Activated naive CD8-positive, alpha-beta T cell treated with anti-CD3 and anti-CD28 coated beads, Interleukin-2, amount 10 ng/mL, durations not matched to agents 7 days and 5 days (primary cell): ENCODE results near the gene UST. TPM values are rescaled to one million over a fixed set of nuclear protein-coding genes. Genes with fewer than 3 reads are reported as not detected.
"Not testable (repeated sequence)": the region's sequence is repeated elsewhere in the genome, so short reads cannot be mapped to it uniquely, and the experiment has no call there.

Experiments used
- ATAC-seq: fragments of 150-1000 bp; cut with Tn5 transposase; one replicate; pipeline ENCODE4 v1.10.0; 2021; ENCODE audit warnings: low read depth, moderate library complexity
- POLR2A ChIA-PET: fragments of 350-600 bp; sonication (Branson Sonifier 250); formaldehyde crosslinking; loops from one replicate; lab custom pipeline; 2021; ENCODE audit warnings: antibody characterized with exemption; lab: Charles Lee
- DNase-seq: peaks from one replicate; pipeline ENCODE4 v3.0.0; 2021
- H3K27ac Mint-ChIP-seq: one replicate; pipeline ENCODE4 v1.8.0; 2022; ENCODE audit warnings: mild to moderate bottlenecking, mixed read lengths
- H3K27me3 Mint-ChIP-seq: one replicate; pipeline ENCODE4 v1.8.0; 2022; ENCODE audit warnings: mild to moderate bottlenecking, moderate library complexity, mixed read lengths
- H3K36me3 Mint-ChIP-seq: one replicate; pipeline ENCODE4 v1.8.0; 2021; ENCODE audit warnings: mild to moderate bottlenecking, mixed read lengths
- H3K4me1 Mint-ChIP-seq: one replicate; pipeline ENCODE4 v1.8.0; 2021; ENCODE audit warnings: mixed read lengths
- H3K4me3 Mint-ChIP-seq: one replicate; pipeline ENCODE4 v1.8.0; 2022; ENCODE audit warnings: mild to moderate bottlenecking, moderate library complexity, mixed read lengths
- H3K9me3 Mint-ChIP-seq: one replicate; pipeline ENCODE4 v1.8.0; 2021; ENCODE audit warnings: mixed read lengths
- total RNA-seq, 2 experiments: library from RNA; stranded (reverse); gene quantifications; one replicate each; pipeline ENCODE4 v1.2.3, GENCODE V29; 2021

The UST gene
- total RNA-seq, 2 experiments from 2014 or later, result 2.9 to 3.1 TPM

- Mint-ChIP-seq H3K4me1 (peaks cover 35% of the 10 kb centered on the region), H3K27me3 (peaks cover 2% of the 10 kb centered on the region), H3K27ac (no peak overlapping the region), H3K4me3 (no peak overlapping the region), H3K9me3 (peaks cover 2% of the 10 kb centered on the region), H3K36me3 (peaks cover 2% of the 10 kb centered on the region)
- POLR2A ChIA-PET, result no interaction called here
- ATAC-seq, result no peak
- no peak for DNase-seq
These were observed 290.3 kb downstream of the UST start for GRCh38 chr6:149037051-149037671.

- H3K27ac Mint-ChIP-seq, H3K27me3 Mint-ChIP-seq, DNase-seq, ATAC-seq, POLR2A ChIA-PET, H3K4me3 Mint-ChIP-seq, H3K9me3 Mint-ChIP-seq, H3K36me3 Mint-ChIP-seq: not testable (repeated sequence)
- peaks cover 21% of the 10 kb centered on the region for H3K4me1 Mint-ChIP-seq
These were observed 292.2 kb downstream of the UST start for GRCh38 chr6:149039025-149039424.

DNA sequence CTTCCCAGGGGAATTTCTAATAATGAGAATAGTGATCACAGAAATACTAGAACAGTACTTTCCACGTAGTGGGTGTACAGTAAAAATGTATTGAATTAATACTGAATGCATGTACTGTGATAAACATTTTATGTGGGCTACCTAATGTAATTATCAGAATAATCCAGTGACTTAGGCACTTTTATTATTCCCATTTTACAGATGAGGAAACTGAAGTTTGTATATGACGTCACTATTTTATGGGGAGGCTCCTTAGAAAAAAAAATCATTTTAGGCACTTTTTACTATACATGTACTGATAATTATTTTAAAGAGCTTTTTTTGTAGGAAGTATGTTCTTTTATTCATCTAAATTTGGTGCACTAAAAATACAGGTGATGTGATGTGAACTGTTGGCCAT lies 295.1 kb downstream of the UST start:
- H3K27me3 Mint-ChIP-seq, result no peaks in the 10 kb centered on the region
- H3K9me3 Mint-ChIP-seq, result peaks cover 2% of the 10 kb centered on the region
- DNase-seq (no peak), ATAC-seq (no peak)
- H3K27ac Mint-ChIP-seq, result no peak overlapping the region
- peaks cover 3% of the 10 kb centered on the region for H3K36me3 Mint-ChIP-seq
- POLR2A ChIA-PET, result interaction anchor here (1.4 kb wide), 1 partner anchor 12 kb away, joined by 3 read pairs; no protein-coding TSS in a partner anchor
- H3K4me1 Mint-ChIP-seq, result peaks cover 40% of the 10 kb centered on the region
- H3K4me3 Mint-ChIP-seq, result no peak overlapping the region

GRCh38 chr6:149043476-149044130 lies 296.8 kb downstream of the UST start:
- Mint-ChIP-seq H3K36me3 (peaks cover 2% of the 10 kb centered on the region), H3K4me3 (no peak overlapping the region), H3K4me1 (peaks cover 42% of the 10 kb centered on the region), H3K27me3 (no peaks in the 10 kb centered on the region), H3K27ac (no peak overlapping the region), H3K9me3 (no peaks in the 10 kb centered on the region)
- POLR2A ChIA-PET, result interaction anchor here (1.0 kb wide), 1 partner anchor 23 kb away, joined by 3 read pairs; no protein-coding TSS in a partner anchor
- ATAC-seq (no peak), DNase-seq (no peak)

DNA sequence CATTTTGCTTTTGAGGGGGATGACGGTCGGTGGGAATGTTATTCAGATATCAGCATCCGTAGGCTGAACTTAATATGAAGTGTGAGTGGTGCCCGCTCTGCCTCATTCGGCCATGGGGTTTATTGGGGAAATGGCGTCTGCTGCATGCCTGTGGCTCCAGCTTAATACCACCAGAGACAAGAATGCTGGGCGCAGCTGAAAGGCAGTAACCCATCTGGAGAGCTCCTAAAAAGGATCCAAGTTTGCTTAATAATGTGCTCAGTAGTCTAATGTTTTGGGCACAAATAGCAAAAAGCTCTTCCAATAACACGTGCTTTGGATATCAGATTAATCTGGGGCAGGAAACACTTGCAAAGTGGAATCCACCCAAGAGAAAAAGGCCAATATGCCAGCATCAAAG lies 297.7 kb downstream of the UST start:
- no peak for DNase-seq
- Mint-ChIP-seq H3K4me3 (no peak overlapping the region), H3K27ac (no peak overlapping the region), H3K36me3 (peaks cover 2% of the 10 kb centered on the region), H3K27me3 (no peaks in the 10 kb centered on the region), H3K4me1 (peaks cover 35% of the 10 kb centered on the region), H3K9me3 (no peaks in the 10 kb centered on the region)
- no peak for ATAC-seq
- POLR2A ChIA-PET, result interaction anchor here (1.0 kb wide), 1 partner anchor 22 kb away, joined by 3 read pairs; no protein-coding TSS in a partner anchor

GRCh38 chr6:149045404-149045803 lies 298.6 kb downstream of the UST start:
- H3K27me3 Mint-ChIP-seq, result no peaks in the 10 kb centered on the region
- ATAC-seq (peak; percentile 80), DNase-seq (no peak)
- POLR2A ChIA-PET, result interaction anchor here (1.7 kb wide), 1 partner anchor 15 kb away, joined by 6 read pairs; no protein-coding TSS in a partner anchor
- H3K4me1 Mint-ChIP-seq, result peaks cover 37% of the 10 kb centered on the region
- no peaks in the 10 kb centered on the region for H3K9me3 Mint-ChIP-seq
- peaks cover 2% of the 10 kb centered on the region for H3K36me3 Mint-ChIP-seq
- H3K4me3 Mint-ChIP-seq, result no peak overlapping the region
- H3K27ac Mint-ChIP-seq, result no peak overlapping the region

DNA sequence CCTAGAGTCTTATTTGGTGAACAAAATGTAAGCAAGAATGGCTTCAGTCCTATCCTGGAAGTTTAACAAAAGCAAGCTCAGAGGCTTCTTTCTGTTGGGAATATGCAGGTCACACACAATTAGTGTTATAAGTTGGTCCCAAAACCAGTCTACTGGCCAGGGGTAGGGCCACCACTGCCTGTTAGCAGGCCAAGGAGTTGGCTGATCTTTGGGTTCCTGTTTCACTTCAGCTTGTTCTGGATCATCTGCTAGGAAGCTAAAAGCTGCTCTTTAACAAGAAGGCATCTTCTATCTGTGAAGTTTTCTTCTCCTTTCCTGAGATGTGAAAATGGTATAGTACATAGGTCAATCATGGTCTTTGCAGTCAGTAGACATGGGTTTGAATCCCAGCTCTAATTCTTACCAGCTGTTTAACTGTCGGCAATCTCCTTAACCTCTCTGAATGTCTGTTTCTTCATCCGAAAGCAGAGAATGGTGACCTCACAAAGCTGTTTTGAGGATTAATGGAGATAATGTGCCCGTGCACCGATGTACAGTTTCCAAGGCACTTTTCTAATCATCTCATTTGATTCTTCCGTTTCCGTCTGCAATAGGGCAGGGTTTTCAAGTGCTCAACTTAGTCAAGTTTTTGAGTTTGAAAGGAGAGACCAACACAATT lies 299.5 kb downstream of the UST start:
- no peaks in the 10 kb centered on the region for H3K9me3 Mint-ChIP-seq
- POLR2A ChIA-PET, result interaction anchor here (1.2 to 1.7 kb wide), 2 partner anchors 10 to 14 kb away, joined by 4 to 6 read pairs; no protein-coding TSS in a partner anchor
- DNase-seq (no peak), ATAC-seq (no peak)
- peaks cover 37% of the 10 kb centered on the region for H3K4me1 Mint-ChIP-seq
- peak overlapping the region; percentile 66 for H3K27ac Mint-ChIP-seq
- peaks cover 2% of the 10 kb centered on the region for H3K36me3 Mint-ChIP-seq
- no peaks in the 10 kb centered on the region for H3K27me3 Mint-ChIP-seq
- H3K4me3 Mint-ChIP-seq, result peak overlapping the region; percentile 55

GRCh38 chr6:149046822-149047246 lies 300.0 kb downstream of the UST start:
- POLR2A ChIA-PET, result interaction anchor here (1.2 to 1.7 kb wide), 3 partner anchors 10 to 20 kb away, joined by 3 to 6 read pairs (median 4); no protein-coding TSS in a partner anchor
- no peaks in the 10 kb centered on the region for H3K27me3 Mint-ChIP-seq
- H3K27ac Mint-ChIP-seq, result peak overlapping the region; percentile 66
- ATAC-seq, result peak; percentile 50
- no peak for DNase-seq
- no peaks in the 10 kb centered on the region for H3K9me3 Mint-ChIP-seq
- peaks cover 2% of the 10 kb centered on the region for H3K36me3 Mint-ChIP-seq
- H3K4me3 Mint-ChIP-seq, result peak overlapping the region; percentile 55
- H3K4me1 Mint-ChIP-seq, result peaks cover 35% of the 10 kb centered on the region

DNA sequence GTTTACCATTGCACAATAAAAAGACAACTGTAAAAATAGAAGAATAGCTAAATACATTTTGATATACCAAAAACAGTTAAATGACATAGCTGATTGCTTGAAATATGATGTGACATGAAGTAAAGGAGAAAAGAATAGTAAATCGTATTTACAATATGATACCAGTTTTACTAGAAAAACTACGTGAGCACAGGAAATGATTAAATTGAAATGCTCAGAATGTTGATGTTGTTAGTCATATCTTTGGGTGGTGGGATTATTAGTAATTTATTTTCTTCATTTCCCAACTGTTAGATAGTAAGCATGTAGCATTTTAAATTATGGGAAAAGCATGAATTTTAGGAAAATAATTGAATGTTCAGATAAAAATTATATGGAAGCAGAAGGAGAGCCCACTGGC lies 302.4 kb downstream of the UST start:
- Mint-ChIP-seq H3K4me1 (peaks cover 38% of the 10 kb centered on the region), H3K27ac (no peak overlapping the region), H3K27me3 (peaks cover 3% of the 10 kb centered on the region), H3K4me3 (no peak overlapping the region), H3K36me3 (peaks cover 5% of the 10 kb centered on the region), H3K9me3 (peaks cover 3% of the 10 kb centered on the region)
- POLR2A ChIA-PET, result no interaction called here
- ATAC-seq, result no peak
- DNase-seq, result no peak

DNA sequence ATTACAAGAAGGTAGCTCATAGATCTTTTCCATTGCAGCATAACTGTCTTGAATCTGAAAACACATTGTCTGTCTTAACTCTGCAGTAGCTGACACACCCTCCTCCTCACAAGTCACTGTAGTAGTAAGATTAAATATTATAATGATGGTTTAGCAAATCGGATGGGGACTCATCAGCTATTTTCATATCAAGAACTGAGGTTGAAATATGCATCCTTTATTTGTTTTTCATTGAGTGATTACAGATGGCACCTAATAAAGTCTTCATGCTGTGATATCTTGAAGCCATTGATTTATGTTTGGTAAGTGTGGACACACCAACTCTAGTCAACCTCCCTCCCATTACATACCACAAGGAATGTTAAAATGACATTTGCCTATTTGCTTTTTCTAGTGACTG lies 303.3 kb downstream of the UST start:
- H3K4me1 Mint-ChIP-seq, result peaks cover 37% of the 10 kb centered on the region
- peaks cover 3% of the 10 kb centered on the region for H3K27me3 Mint-ChIP-seq
- ATAC-seq (no peak), DNase-seq (no peak)
- H3K27ac Mint-ChIP-seq, result no peak overlapping the region
- no peak overlapping the region for H3K4me3 Mint-ChIP-seq
- POLR2A ChIA-PET, result no interaction called here
- peaks cover 3% of the 10 kb centered on the region for H3K9me3 Mint-ChIP-seq
- H3K36me3 Mint-ChIP-seq, result peaks cover 5% of the 10 kb centered on the region

- Mint-ChIP-seq H3K9me3 (peaks cover 3% of the 10 kb centered on the region), H3K4me3 (no peak overlapping the region), H3K36me3 (peaks cover 9% of the 10 kb centered on the region), H3K4me1 (peaks cover 21% of the 10 kb centered on the region), H3K27me3 (peaks cover 3% of the 10 kb centered on the region), H3K27ac (no peak overlapping the region)
- no peak for DNase-seq
- POLR2A ChIA-PET, result interaction anchor here (1.5 kb wide), 1 partner anchor 21 kb away, joined by 4 read pairs; no protein-coding TSS in a partner anchor
- ATAC-seq, result no peak
These were observed 305.7 kb downstream of the UST start for GRCh38 chr6:149052350-149053106.

- peak overlapping the region; percentile 57 for H3K27ac Mint-ChIP-seq
- no peak for DNase-seq
- H3K4me3 Mint-ChIP-seq, result peak overlapping the region; percentile 1
These were observed 307.2 kb downstream of the UST start for GRCh38 chr6:149053848-149054558.

More at GRCh38 chr6:149053848-149054558, 307.2 kb downstream of the UST start:
- Mint-ChIP-seq H3K4me1 (peaks cover 25% of the 10 kb centered on the region), H3K36me3 (peaks cover 9% of the 10 kb centered on the region), H3K27me3 (peaks cover 3% of the 10 kb centered on the region), H3K9me3 (peaks cover 3% of the 10 kb centered on the region)
- POLR2A ChIA-PET, result interaction anchor here (1.2 to 1.7 kb wide), 3 partner anchors 12 to 23 kb away, joined by 3 to 6 read pairs (median 5); no protein-coding TSS in a partner anchor
- ATAC-seq, result peak; percentile 52
